Stimulated activated CD4-positive, alpha-beta T cell treated with anti-CD3 and anti-CD28 coated beads, Interleukin-1b, Interleukin-23, amount 100 ng/mL, for 48 hours (primary cell): ENCODE data around the gene PSENEN.
A peak's percentile ranks its signal among the peaks of the same experiment; 100 is the strongest.
"Not testable (repeated sequence)": the region's sequence is repeated elsewhere in the genome, so short reads cannot be mapped to it uniquely, and the experiment has no call there.

Source experiments
- DNase-seq: peaks from one replicate; pipeline ENCODE4 v3.0.0-alpha.2; 2020

The PSENEN gene

DNA sequence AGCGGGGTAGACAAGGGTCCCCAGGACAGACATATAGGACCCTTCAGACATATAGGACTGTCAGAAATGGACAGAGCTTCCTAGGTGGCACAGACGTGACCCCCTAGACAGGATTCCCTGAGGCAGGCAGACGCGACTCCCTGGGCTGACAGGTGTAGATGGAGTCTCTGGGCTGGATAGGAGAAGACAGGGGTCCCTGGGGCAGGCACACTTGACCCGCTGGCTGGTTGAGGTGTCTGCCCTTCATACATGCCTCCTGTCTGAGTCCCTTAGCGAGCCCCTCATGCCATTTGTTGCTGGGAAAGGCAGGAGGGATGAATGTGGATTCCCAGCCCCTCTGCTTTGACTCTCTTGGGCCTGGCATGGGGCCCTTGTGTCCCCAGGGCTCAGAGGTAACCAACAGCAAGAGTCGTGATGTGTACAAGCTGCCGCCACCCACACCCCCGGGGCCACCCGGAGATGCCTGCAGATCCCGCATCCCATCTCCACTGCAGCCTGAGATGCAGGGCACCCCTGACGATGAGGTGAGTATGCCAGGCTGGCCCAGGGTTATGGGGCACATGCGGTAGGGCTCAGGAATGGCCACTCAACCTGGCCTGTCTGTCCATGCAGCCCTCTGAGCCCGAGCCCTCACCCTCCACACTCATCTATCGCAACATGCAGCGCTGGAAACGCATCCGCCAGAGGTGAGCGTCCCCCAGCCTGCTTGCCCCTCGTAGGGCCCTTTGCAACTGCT is 8.4 kb downstream of the PSENEN start:
- DNase-seq = no peak

DNA sequence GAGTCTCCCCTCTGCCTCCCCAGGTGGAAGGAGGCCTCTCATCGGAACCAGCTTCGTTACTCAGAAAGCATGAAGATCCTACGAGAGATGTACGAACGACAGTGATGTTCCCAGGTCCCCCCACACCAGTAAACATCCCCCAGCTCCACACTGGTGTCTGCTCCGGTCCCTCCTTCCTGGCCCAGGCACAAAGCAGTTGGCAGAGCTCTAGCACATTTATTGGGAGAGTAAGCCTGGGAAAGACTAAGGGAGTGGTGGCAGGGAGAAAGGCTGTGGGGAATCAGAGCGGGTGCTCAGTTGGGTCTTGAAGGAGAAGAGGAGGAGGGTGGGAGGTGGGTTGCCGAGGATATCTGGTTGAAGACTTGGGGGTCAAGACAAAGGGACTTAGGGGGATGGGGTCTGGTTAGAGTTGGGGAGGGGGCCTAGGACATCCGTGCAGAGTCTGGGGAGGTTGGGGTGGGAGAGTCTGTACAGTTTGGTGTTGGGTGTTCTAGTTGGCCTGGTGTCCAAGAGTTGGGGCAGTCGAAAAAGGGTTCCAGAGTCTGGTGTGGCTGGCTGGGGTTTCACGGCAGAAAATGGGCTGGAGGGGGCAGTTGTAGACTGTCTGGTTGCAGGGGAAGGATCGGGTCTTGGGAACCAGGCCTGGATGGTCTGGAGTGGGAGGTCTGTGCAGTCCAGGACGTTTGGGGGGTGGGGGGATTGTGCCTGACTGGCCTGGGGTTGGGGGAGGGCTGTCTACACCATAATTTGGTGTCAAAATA is 9.1 kb downstream of the PSENEN start:
- DNase-seq = no peak

DNA sequence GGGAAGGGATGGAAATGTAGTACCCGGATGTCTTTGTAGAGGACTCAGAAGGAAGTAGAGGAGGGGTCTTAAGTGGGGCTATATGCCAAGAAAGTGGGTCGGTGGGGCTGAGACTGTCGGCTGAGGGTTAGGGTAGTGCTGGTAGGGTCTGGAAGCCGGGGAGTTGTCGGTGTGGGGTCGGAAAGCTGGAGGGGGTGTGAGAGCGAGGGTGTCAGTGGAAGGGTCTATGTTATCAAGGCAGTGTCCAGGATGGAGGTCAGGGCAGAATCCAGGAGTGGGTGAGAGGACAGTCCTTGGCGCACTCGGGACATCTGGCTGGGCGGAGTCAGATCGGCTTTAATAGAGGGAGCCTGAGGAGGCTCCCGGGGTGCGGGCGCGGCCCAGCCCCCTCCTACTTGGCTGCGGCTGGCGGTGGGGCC is 9.7 kb downstream of the PSENEN start:
- no peak for DNase-seq

DNA sequence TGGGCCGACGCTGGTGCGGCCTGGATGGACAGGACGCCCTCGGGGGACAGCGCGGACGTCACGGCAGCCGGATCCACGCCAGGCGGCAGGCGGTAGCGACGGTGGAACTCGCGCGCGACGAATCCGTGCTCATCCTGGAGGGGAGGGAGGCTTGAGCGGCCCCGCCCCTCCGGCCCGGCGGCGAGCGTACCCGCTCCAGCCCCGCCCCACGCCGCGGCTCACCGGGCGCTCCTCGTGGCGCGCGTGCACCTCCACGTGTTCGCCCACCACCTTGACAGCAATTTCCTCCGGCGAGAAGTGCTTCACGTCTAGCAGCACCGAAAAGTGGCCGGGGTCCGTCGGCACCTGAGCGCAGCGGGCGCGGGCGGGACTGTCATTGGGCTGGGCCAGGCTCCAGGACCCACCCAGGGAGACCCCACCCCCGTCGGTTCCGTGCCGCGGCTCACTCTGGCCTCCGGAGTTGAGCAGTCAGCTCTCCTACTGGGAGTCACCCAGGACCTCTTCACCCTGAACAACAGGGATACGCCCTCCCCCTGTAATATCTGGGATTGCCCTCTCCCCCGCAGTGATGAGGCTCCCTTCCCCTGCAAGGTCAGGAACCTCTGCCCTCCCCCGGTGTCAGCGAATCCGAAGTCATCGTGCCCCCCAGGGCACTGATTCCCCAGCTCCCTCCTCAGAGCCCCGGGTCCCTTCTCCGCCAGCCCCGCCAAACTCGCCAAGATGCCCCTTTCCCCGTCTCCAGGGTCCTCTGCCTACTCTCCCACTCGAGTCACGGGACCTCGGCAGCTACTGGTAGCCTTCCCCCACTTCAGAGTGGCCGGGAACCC is 10.3 kb downstream of the PSENEN start:
- DNase-seq = peak; percentile 57

DNA sequence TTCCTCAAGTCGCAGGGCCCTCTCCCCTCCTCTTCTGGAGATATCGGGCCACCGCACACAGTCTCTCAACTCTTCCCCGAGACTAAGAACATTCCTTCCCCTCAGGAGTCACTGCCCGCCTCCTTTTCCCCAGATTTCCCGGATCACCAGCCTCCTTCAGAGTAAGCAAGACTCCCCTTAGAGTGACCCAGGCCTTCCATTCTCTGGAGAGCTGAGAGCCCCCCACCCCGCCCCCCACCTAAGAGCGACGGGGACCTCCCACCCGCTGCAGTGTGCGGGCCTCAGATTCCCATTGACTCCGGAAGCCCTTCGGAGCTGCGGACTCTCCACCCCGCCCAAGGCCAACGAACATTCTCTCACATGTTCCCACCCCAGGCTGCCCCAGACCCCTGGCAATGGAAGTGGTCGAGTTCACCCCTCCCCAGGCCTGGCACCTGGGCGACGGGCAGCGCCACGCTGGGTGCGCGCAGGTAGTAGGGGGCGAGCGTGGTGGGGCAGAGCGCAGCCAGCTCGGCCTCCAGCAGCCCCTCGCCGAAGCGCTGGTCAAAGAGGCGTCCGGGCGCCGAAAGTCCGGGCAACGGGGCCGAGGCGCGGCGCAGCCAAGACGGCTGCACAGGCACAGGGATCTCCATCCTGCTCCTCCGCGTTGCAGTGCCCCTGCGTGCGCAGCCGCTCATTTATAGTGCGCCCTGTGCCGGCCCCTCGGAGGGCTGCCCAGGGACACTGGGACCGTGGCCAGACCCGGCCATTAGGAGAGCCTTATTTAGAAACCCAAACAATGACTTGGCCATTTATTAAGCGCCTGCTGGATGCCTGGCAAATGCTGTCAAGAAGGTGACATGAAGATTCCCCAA is 11.2 kb downstream of the PSENEN start, which contains the start of gene HSPB6:
Gene HSPB6 (minus strand): TSS at position 653 of the 854 bp plus-strand sequence. CDS start 21 bp downstream, at position 632.
- DNase-seq = no peak

DNA sequence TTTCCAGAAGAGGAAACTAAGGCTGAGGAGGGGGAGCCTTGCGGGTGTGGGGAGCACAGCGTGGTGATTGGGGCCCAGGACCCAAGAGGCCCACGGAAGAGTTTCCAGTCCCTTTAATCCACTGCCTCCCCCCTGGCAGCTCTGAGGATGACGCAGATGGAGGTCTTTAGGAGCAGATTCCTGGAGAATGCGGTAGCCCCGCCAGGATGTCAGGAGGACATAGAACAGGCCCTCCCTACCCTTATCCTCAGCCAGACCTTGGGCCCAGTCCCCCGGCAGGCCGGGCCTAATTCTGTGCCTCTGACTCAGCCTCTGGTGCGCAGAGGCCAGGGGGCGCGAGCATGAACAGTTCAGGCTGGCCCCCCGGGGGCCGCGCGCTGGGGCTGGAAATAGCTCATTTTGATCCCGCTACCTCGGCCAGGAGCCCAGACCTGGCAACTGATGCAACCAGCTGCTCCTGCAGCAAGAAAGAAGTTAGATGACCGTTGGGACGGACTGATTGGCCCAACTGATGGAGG is 11.8 kb downstream of the PSENEN start:
- DNase-seq = peak; percentile 44

DNA sequence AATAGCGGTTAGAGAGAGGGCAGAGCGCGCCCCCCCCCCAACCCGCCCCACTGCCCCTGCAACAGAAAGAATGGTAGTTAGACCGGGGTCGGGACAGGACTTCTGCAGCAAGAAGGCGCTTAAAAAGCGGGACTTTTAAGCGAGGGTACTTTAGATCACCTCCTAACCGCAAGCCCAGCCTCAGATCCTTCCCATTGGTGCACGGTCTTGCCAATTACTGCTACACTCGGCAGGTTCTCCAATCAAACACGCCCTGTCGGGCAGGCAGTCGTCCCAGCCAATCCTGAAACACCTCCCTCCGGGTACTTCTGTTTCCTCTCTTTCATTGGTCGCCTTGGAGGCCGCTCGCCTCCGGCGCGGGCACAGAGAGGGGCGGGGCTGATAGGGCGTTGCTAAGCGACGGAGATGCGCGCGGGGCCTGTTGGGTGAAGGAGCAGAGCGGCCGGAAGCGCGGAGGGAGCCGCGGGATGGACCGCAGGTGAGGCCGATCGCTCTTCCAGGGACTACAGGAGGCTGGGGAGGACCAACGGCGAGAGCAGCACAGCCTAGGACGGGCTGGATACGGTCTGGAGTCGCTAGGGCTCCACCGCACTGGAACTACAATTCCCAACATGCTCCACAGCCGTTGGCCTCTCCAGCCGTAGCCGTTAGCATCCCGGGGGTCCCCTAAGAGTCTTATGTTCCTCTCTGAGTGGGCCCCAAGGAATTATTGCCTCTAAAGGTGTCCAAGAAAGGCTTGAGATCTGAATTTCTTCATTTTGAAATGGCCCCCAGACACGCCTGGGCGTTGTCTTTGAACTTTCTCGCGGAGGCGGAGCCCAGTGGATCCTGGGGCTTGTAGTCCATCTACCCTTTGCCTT is 12.5 kb downstream of the PSENEN start, which contains the start of gene PROSER3:
Gene PROSER3 (plus strand): TSS at position 428 of the 860 bp plus-strand sequence. CDS start 40 bp downstream, at position 468.
- DNase-seq = peak; percentile 99

DNA sequence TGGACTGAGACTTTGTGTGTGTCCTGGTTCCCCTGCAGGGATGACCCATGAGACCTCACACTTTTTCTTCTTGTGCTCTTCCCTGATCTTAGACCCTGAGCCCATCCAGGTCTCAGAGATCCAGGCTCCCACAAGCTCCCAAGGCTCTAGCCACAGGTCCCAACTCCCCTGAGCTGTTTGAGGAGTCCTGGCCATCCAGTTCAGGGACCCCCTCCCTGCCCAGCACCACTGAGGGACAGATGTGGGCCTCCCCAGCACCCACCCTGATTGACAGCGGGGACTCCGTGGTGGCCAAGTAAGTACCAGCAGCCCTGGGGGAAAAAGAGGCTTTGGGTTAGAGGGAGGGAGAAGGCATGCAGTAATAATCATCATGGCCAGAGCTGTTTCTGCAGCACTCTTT is 14.2 kb downstream of the PSENEN start:
- DNase-seq = no peak

DNA sequence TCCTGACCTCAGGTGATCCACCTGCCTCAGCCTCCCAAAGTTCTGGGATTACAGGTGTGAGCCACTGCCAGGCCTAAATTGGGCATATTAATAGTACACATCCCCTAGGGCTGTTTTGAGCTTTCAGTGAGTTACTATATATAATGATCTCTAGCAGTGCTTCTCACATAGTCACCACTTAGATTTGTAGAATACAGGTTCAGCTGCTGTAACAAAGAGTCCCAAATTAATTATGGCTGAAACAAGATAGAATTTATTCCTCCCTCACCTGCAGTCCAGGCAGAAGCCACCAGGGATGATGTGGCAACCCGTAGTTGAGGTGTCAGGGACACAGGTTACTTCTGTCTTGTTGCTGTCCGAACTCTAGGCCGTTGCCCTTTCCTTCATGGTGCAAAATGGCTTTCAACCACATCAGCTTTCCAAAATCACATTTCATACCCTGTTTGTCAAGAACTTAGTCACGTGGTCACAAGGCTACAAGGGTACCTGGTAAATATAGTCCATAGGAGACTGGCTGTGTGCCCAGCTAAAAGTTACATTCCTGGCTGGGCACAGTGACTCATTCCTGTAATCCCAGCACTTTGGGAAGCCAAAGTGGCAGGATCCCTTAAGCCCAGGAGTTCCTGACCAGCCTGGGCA is 15.4 kb downstream of the PSENEN start:
- DNase-seq = no peak

DNA sequence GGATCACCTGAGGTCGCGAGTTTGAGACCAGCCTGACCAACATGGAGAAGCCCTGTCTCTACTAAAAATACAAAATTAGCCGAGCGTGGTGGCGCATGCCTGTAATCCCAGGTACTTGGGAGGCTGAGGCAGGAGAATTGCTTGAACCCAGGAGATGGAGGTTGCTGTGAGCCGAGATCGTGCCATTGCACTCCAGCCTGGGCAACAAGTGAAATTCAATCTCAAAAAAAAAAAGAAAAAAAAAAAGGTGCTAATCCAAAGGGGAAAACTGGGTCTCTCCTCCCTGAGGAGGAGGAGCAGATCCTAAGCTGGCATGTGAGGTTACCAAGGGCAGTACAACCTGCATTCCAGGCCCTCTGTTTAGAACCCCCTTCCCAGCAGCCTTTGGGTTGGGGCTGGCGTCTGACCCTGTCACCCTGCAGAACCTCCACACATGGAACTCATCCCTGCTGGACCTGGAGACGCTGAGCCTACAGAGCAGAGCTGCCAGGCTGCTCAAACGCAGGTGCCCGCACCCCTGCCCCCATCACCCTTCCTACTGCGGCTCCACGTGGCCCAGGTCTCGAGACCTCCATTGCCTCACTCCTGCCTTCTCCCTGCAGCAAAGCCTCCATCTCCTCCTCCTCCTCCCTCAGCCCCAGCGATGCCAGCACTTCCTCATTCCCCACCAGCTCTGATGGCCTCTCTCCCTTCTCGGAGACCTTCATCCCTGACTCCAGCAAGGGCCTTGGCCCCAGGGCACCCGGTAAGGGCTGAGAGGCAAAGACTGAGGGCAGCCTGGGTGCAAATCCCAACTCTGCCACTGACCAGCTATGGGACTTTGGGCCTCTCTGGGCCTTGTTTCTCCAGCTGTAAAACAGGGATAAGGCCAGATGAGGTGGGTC is 19.2 kb downstream of the PSENEN start:
- DNase-seq = no peak

DNA sequence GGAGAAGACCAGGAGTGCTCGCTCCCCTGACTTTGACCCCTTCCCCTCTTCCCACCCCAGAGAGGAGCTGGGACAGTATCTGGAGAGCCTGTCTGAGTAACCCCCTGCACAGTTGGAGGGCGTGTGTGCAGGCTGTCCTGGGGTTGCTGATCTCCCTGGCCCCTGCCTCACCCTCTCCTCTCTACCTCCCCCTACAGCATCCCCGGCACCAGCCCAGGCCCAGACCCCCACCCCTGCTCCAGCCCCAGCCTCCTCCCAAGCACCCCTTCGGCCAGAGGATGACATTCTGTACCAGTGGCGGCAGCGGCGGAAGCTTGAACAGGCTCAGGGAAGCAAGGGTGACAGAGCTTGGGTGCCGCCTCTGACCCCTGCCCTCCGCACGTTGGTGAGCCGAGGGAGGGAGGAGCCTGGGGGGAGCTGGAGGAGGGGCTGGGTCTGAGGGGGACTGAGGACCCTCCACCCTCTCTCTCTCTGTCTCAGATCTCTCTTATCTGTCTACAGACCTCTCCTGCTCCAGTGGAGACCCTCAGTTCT is 21.2 kb downstream of the PSENEN start:
- DNase-seq = no peak

DNA sequence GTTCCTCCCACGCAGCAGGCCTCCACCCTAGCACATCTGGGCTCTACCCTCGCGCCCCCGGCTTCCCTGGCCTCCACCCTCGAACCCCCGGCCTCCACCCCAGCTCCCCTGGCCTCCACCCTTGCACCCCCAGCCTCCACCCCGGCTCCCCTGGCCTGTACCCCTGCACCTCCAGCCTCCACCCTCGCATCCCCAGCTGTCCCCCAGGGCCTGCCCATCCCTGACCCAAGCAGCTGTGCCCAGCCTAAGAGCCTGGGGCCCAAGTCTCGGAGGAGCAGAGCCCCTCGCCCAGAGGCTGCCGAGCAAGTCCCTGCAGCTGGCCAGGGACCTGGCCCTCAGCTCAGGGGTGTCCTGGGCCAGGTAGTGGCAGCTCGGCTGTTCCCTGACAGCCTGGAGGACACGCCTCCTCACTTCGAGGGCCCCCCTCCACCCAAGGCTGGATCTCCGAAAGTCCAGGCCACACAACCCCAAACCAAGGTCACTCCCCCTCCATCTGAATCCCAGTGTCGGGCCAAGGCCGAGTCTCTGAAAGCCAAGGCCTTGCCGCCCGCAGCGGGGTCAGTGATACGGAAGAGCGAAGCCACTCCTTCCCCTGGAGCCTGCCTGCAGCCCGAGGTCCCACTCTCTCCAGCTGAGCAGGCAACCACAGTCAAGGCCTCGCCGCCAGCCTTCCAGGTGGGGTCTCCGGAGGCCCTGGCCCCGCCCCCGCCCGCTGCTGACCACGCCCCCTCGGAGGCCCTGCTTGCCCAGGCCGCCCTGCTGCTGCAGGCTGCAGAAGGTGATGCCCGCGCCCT is 22.0 kb downstream of the PSENEN start:
- DNase-seq = no peak

DNA sequence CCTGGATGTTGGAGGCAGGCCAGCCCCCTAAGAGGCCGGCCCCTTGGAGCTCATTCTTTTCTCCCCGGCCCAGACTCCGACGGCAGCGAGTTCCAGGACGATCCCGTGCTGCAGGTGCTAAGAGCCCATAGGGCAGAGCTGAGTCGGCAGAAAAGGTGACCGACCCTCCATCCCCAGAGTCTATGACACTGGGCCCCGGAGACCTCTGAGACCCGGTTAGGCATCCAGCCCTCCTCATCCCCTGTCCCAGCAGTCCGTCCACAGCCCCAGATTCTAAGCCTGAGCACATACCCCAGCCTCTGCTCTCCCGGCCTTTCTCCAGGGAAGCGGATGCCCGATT is 22.6 kb downstream of the PSENEN start:
- no peak for DNase-seq

DNA sequence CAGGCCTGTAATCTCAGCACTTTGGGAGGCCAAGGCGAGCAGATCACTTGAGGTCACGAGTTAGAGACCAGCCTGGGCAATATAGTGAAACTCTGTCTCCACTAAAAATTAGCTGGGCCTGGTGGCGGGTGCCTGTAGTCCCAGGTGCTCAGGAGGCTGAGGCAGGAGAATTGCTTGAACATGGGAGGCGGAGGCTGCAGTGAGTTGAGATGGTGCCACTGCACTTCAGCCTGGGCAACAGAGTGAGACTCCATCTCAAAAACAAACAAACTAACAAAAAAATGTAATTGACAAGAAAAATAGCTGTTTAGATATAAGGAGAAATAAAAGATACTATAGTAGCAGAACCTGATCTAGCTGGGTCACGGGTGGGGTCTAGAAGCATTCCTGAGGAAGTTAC is 26.9 kb downstream of the PSENEN start:
- not testable (repeated sequence) for DNase-seq

DNA sequence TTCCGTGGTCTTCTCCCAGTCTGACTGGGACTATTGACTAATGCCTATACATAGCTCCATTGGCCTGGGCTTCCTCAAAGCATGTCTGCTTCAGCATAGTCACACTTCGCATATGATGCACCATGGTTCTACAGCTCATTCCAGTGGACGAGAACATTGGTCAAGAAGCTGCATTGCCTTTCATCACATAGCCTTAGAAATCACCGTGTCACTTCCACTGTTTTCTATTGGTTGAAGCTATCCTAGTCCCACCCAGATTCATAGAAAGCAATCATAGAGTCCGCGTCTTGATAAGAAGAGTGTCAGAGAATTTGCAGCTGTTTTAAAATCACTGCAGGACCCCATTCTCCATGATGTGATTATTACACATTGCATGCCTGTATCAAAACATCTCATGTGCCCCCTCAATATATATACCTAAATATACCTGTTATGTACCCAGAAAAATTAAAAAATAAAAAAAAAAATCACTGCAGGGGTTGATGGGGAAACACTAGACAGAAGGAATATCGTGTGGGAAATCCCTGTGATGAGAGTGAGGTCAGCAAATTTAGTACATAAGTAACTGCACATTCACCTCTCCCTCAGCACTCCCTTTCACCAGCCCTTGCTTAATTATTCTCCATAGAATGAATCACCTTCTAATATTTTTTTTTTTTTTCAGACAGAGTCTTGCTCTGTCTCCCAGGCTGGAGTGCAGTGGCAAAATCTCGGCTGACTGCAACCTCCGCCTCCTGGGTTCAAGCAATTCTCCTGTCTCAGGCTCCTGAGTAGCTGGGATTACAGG is 27.8 kb downstream of the PSENEN start:
- DNase-seq = no peak

DNA sequence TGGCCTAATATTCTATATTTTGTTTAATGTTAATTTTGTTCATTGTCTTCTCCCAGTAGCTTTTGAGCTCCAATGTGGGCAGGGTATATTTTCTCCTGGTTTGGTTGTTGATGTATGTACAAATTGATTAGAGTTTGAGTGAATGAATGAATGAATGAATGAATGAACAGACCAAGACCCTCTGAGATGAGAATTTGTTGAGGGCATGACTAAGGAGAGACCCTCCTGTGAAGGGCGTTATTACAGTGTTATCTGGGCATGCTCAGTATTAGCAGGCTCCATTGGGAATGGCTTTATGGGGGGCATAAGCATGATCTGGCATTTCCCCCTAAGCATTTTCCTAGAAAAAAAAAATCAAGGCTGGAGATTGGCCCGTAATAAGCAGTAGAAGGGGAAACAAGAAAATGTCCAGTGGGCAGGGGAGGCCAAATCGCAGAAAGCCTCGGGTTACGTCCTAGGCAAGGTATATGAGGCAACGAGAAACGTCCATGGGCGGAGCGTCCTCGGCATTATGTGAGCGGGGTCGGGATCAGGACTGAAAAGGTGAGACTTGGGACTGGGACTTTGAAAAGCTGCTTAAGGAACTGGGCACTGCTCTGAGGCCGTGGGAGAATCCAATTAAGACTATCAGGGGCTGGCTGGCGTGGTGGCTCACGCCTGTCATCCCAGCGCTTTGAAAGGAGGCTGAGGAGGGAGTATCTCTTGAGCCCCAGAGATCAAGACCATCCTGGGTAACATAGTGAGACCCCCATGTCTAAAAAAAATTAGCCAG is 29.0 kb downstream of the PSENEN start:
- DNase-seq = no peak

DNA sequence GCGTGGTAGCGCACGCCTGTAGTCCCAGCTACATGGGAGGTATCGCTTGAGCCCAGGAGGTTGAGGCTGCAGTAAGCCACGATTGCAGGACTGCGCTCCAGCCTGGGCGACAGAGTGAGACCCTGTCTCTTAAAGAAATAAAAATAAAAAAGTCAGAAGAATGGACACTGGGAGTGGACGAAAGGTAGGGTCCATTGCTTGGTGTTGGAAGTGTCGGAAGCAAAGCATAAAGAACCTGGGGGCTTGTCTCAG is 29.5 kb downstream of the PSENEN start:
- DNase-seq = no peak
